Smooth muscle cell (in vitro differentiated cells): ENCODE results near the gene COL4A3. TPM values are rescaled to one million over a fixed set of nuclear protein-coding genes. Genes with fewer than 3 reads are reported as not detected.

Experiments used
- DNase-seq: peaks from one replicate; lab custom pipeline; 2025; ENCODE audit not compliant: unreplicated experiment; lab: John Stamatoyannopoulos, UW
- H2AFZ ChIP-seq: fragments of 200-600 bp; sonication (generic); 2 replicates; pipeline ENCODE4 v1.6.0; 2016; ENCODE audit warnings: antibody characterized with exemption, low read depth, mild to moderate bottlenecking
- H3F3A ChIP-seq: fragments of 200-600 bp; sonication (generic); 2 replicates; pipeline ENCODE4 v1.6.0; 2017; ENCODE audit warnings: antibody characterized with exemption, low read depth
- H3K27ac ChIP-seq: fragments of 200-600 bp; sonication (generic); 2 replicates; pipeline ENCODE4 v1.5.1; 2016; ENCODE audit warnings: low read depth, mild to moderate bottlenecking
- H3K27me3 ChIP-seq: fragments of 200-600 bp; sonication (generic); 2 replicates; pipeline ENCODE4 v1.6.1; 2016; ENCODE audit warnings: low read depth, mild to moderate bottlenecking
- H3K36me3 ChIP-seq: fragments of 200-600 bp; sonication (generic); 2 replicates; pipeline ENCODE4 v1.5.1; 2016; ENCODE audit warnings: low read depth
- H3K4me1 ChIP-seq: fragments of 200-600 bp; sonication (generic); 2 replicates; pipeline ENCODE4 v1.5.1; 2016; ENCODE audit warnings: low read depth
- H3K4me2 ChIP-seq: fragments of 200-600 bp; sonication (generic); 2 replicates; pipeline ENCODE4 v1.6.0; 2016; ENCODE audit warnings: mild to moderate bottlenecking
- H3K4me3 ChIP-seq: fragments of 200-600 bp; sonication (generic); 2 replicates; pipeline ENCODE4 v1.5.1; 2016; ENCODE audit warnings: mild to moderate bottlenecking
- H3K79me2 ChIP-seq: fragments of 200-600 bp; sonication (generic); 2 replicates; pipeline ENCODE4 v1.6.0; 2016; ENCODE audit warnings: low read depth, mild to moderate bottlenecking
- H3K9ac ChIP-seq: fragments of 200-600 bp; sonication (generic); 2 replicates; pipeline ENCODE4 v1.6.0; 2016; ENCODE audit warnings: low read depth
- H3K9me3 ChIP-seq: fragments of 200-600 bp; sonication (generic); replicated peaks from 2 replicates; pipeline ENCODE4 v1.5.1; 2016; ENCODE audit warnings: low read depth
- H4K20me1 ChIP-seq: fragments of 200-600 bp; sonication (generic); 2 replicates; pipeline ENCODE4 v1.6.0; 2016; ENCODE audit warnings: low read depth
- CTCF ChIP-seq: fragments of 200-600 bp; sonication (generic); IDR thresholded peaks from 2 replicates; pipeline ENCODE4 v1.5.1; 2017; ENCODE audit warnings: borderline replicate concordance, mild to moderate bottlenecking, antibody characterized with exemption; ENCODE audit not compliant: insufficient read depth, poor library complexity, severe bottlenecking
- whole genome bisulfite sequencing: methylation state at CpG from one replicate; pipeline ENCODE4 v1.1.7; 2016; ENCODE audit warnings: low lambda C conversion rate; 5-methylcytosine and 5-hydroxymethylcytosine counted together
- polyA plus RNA-seq: library from polyadenylated mRNA; unstranded; fragments of >200 nt; fragmentation: Nextera tagmentation; extraction: Ambion mirVana; gene quantifications from 2 replicates; pipeline ENCODE4 v1.2.1, GENCODE V29; 2016
- total RNA-seq: library from RNA; depleted of rRNA; stranded (reverse); fragments of >200 nt; gene quantifications from 2 replicates; pipeline ENCODE4 v1.2.3, GENCODE V29; 2014

The COL4A3 gene
- total and polyA plus RNA-seq, 2 experiments from 2014 or later = not detected

DNA sequence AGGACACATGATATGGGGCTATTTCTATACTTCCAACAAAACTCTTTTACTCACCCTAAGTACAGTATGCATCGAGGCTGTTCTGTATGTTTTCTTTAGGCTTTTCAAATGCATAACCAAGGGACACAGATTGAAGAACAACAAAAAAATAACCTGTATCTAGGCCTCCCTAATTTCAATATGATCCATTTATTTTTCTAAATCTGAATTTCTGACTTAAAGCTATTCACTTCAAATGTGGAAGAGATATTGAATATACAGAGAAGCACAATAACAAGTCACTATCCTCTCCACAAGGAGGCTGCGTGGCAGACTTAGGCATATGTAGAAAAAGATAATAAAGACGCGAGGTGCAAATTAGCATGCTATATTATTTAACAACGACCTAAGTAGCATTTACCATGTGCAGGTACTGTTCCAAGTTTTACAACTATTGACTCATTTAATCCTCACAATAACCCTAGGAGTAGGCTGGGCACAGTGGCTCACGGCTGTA, 121.4 kb downstream of the COL4A3 start:
- no peak overlapping the region for H3K9ac ChIP-seq
- 93% methylated on average over 6 of the region's 6 CpGs for WGBS
- H2AFZ ChIP-seq = no peak overlapping the region
- H3K4me3 ChIP-seq = no peak overlapping the region
- no peak overlapping the region for H3K4me2 ChIP-seq
- H3K27me3 ChIP-seq = no peaks in the 10 kb centered on the region
- no peak overlapping the region for H3K27ac ChIP-seq
- H3K9me3 ChIP-seq = no peaks in the 10 kb centered on the region
- H3K79me2 ChIP-seq = no peaks in the 10 kb centered on the region
- H3F3A ChIP-seq = no peaks in the 10 kb centered on the region
- no peaks in the 10 kb centered on the region for H3K36me3 ChIP-seq
- no peaks in the 10 kb centered on the region for H4K20me1 ChIP-seq
- no peak for TF ChIP-seq CTCF
- DNase-seq = no peak
- H3K4me1 ChIP-seq = no peaks in the 10 kb centered on the region

DNA sequence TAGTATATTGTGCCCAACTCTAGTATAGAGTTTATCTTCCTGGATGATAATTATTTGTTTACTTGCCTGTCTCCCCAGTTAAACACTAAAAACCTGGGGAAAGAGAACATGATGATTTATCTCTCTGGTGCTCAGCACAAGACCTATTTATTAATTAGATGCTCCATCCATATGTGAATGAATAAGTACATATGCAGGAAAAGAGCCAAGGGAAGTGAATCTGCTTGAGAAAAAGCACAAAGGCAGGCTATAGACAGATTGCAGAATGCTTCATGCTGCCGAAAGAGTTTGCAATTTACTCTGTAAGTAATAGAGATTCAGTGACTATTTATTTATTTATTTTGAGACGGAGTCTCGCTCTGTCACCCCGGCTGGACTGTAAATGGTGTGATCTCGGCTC, 123.3 kb downstream of the COL4A3 start:
- DNase-seq = no peak
- no peak overlapping the region for H3K9ac ChIP-seq
- no peaks in the 10 kb centered on the region for H3F3A ChIP-seq
- no peaks in the 10 kb centered on the region for H3K36me3 ChIP-seq
- H3K9me3 ChIP-seq = no peaks in the 10 kb centered on the region
- H2AFZ ChIP-seq = no peak overlapping the region
- no peaks in the 10 kb centered on the region for H3K4me1 ChIP-seq
- no peak for TF ChIP-seq CTCF
- no peak overlapping the region for H3K27ac ChIP-seq
- no peaks in the 10 kb centered on the region for H3K27me3 ChIP-seq
- H3K79me2 ChIP-seq = no peaks in the 10 kb centered on the region
- H3K4me3 ChIP-seq = no peak overlapping the region
- no peak overlapping the region for H3K4me2 ChIP-seq
- 94% methylated on average over 5 of the region's 5 CpGs for WGBS
- no peaks in the 10 kb centered on the region for H4K20me1 ChIP-seq

GRCh38 chr2:227292314-227292713, 127.9 kb downstream of the COL4A3 start:
- H3K27ac ChIP-seq = no peak overlapping the region
- no peak overlapping the region for H3K4me2 ChIP-seq
- no peak for TF ChIP-seq CTCF
- 86% methylated on average over 3 of the region's 3 CpGs for WGBS
- no peaks in the 10 kb centered on the region for H3K36me3 ChIP-seq
- no peaks in the 10 kb centered on the region for H3K4me1 ChIP-seq
- H3K4me3 ChIP-seq = no peak overlapping the region
- H3F3A ChIP-seq = no peaks in the 10 kb centered on the region
- H4K20me1 ChIP-seq = no peaks in the 10 kb centered on the region
- no peaks in the 10 kb centered on the region for H3K79me2 ChIP-seq
- no peak overlapping the region for H3K9ac ChIP-seq
- H3K9me3 ChIP-seq = no peaks in the 10 kb centered on the region
- no peaks in the 10 kb centered on the region for H3K27me3 ChIP-seq
- H2AFZ ChIP-seq = no peak overlapping the region
- DNase-seq = no peak

GRCh38 chr2:227293531-227293930, 129.1 kb downstream of the COL4A3 start:
- no peak for TF ChIP-seq CTCF
- Histone ChIP-seq H3K4me3 (no peak overlapping the region), H3K27me3 (no peaks in the 10 kb centered on the region), H3K4me1 (no peaks in the 10 kb centered on the region), H4K20me1 (no peaks in the 10 kb centered on the region), H3K27ac (no peak overlapping the region), H3K36me3 (no peaks in the 10 kb centered on the region), H3K9ac (no peak overlapping the region), H2AFZ (no peak overlapping the region), H3K9me3 (no peaks in the 10 kb centered on the region), H3K79me2 (no peaks in the 10 kb centered on the region), H3F3A (no peaks in the 10 kb centered on the region), H3K4me2 (no peak overlapping the region)
- no peak for DNase-seq
- WGBS = 69% methylated on average over 4 of the region's 4 CpGs
